AG04449 (cell line): ENCODE data around the gene SAT2.
"Not testable (repeated sequence)": the region's sequence is repeated elsewhere in the genome, so short reads cannot be mapped to it uniquely, and the experiment has no call there.

Experiments
- CTCF ChIA-PET: fragments of 350-600 bp; formaldehyde crosslinking; extraction: SDS; loops from one replicate; lab custom pipeline; 2021; ENCODE audit warnings: antibody characterized with exemption; lab: Yijun Ruan, JAX
- POLR2A ChIA-PET: fragments of 400-600, 350-600 bp; formaldehyde crosslinking; extraction: SDS; loops from one replicate; lab custom pipeline; 2020; ENCODE audit warnings: antibody characterized with exemption, inconsistent platforms; lab: Yijun Ruan, JAX
- DNase-seq: peaks from one replicate; pipeline ENCODE4 v3.0.0-alpha.2; 2010; ENCODE audit warnings: low read depth, low spot score
- H3K4me3 ChIP-seq: 2 replicates; pipeline ENCODE4 v1.5.1; 2011; ENCODE audit warnings: low read depth, mild to moderate bottlenecking, control low read depth, low read length
- CTCF ChIP-seq: IDR thresholded peaks from one replicate; pipeline ENCODE4 v1.5.1; 2011; ENCODE audit warnings: mild to moderate bottlenecking, moderate library complexity, low read length, control low read depth, inconsistent platforms; ENCODE audit not compliant: insufficient read depth; ENCODE audit errors: missing control alignments

Gene SAT2

GRCh38 chr17:7644775-7645174, 17.2 kb upstream of the SAT2 start:
- DNase-seq, result no peak
- H3K4me3 ChIP-seq, result no peak overlapping the region
- CTCF ChIA-PET, result no interaction called here
- TF ChIP-seq CTCF, result no peak
- POLR2A ChIA-PET, result no interaction called here

- H3K4me3 ChIP-seq, POLR2A ChIA-PET, DNase-seq: not testable (repeated sequence)
- CTCF ChIA-PET, result interaction anchor here (0.8 to 2.8 kb wide), 7 partner anchors 8 to 345 kb away, joined by 3 to 24 read pairs (median 5); partner anchors contain the start of genes SHBG and TP53
Measured at GRCh38 chr17:7641635-7642034, 14.0 kb upstream of the SAT2 start.

- POLR2A ChIA-PET, result no interaction called here
- CTCF ChIA-PET, result interaction anchor here (0.8 to 2.8 kb wide), 4 partner anchors 7 to 47 kb away, joined by 3 to 24 read pairs (median 5); partner anchors contain the start of genes SHBG and TP53
- no peak for TF ChIP-seq CTCF
Measured at GRCh38 chr17:7640783-7641182, 13.2 kb upstream of the SAT2 start.

DNA sequence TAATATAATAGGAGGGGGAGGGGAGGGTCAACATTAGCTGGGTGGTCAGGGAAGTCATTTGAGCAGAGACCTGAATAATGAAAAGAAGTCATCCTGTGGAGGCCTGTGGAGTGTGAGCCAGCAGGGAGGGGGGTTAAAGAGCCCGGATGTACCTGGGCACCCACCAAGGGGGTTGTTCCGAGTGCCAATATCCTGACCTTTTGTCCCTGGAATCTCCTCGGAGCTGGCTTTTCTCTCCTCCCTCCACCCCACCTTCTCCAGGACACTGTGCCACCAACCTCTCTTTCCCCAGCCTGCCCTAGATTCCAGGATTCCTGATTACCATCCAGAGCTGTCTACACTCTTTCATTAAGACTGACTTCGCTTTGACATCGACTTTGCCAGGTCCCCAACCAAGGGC, 8.5 kb upstream of the SAT2 start:
- H3K4me3 ChIP-seq, result no peak overlapping the region
- DNase-seq, result no peak
- ChIA-PET CTCF (interaction anchor here (1.5 to 11.1 kb wide), 3 partner anchors 9 to 50 kb away, joined by 4 to 201 read pairs (median 4); partner anchors contain the start of genes SAT2, TP53 and WRAP53), POLR2A (no interaction called here)
- TF ChIP-seq CTCF, result no peak

More at GRCh38 chr17:7640783-7641182, 13.2 kb upstream of the SAT2 start:
- no peak for DNase-seq
- H3K4me3 ChIP-seq, result no peak overlapping the region

- ChIA-PET CTCF (interaction anchor here (1.2 to 11.1 kb wide), 12 partner anchors 8 to 82 kb away, joined by 3 to 201 read pairs (median 6); partner anchors contain the start of genes ATP1B2, DNAH2, FXR2 and TP53), POLR2A (no interaction called here)
- no peak overlapping the region for H3K4me3 ChIP-seq
- DNase-seq, result no peak
- TF ChIP-seq CTCF, result peak; percentile 64
Measured at GRCh38 chr17:7634384-7634783, 6.8 kb upstream of the SAT2 start.

DNA sequence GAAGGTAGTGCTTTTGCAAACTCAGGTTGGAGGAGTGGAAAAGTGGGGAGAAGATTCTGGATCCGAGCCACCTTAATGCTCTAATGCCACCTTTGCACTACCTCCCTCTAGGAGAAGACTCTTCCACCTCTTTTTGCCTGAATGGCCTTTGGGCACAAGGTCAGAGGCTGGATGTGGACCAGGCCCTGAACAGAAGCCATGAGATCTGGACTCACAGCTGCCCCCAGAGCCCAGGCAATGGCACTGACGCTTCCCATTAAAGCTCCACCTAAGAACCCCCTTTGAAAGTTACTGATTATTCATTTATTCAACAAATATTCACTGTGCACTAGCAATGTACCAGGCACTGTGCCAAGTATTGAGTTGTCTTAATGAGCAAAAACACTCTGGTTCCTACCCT, 5.5 kb upstream of the SAT2 start:
- POLR2A ChIA-PET, result no interaction called here
- TF ChIP-seq CTCF, result no peak
- DNase-seq, result no peak
- CTCF ChIA-PET, result interaction anchor here (1.0 to 11.1 kb wide), 22 partner anchors 8 to 425 kb away, joined by 3 to 201 read pairs (median 6); partner anchors contain the start of genes ATP1B2, FXR2, TP53 and WRAP53
- H3K4me3 ChIP-seq, result no peak overlapping the region
